Measurements from ENCODE around the gene ANKIB1.
"Not testable (repeated sequence)": the region's sequence is repeated elsewhere in the genome, so short reads cannot be mapped to it uniquely, and the experiment has no call there.

The ANKIB1 gene

DNA sequence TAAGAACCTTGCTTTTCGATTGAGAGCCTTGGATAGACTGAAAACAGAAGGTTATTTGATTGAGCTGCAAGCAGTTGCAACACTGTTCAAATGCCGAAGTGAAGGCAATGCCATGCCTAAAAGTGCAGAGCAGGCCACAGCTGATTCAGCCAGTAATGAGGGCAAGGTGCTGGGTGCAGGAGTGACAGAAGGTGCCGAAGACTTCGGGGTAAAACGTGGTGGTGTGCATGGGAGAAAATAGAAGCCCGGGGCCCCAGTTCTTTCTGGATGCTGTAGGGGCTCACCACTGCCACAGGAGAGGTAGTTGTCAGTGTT lies 157.9 kb downstream of the ANKIB1 start:
- no peak for DNase-seq (ENCODE audit: low spot score)

DNA sequence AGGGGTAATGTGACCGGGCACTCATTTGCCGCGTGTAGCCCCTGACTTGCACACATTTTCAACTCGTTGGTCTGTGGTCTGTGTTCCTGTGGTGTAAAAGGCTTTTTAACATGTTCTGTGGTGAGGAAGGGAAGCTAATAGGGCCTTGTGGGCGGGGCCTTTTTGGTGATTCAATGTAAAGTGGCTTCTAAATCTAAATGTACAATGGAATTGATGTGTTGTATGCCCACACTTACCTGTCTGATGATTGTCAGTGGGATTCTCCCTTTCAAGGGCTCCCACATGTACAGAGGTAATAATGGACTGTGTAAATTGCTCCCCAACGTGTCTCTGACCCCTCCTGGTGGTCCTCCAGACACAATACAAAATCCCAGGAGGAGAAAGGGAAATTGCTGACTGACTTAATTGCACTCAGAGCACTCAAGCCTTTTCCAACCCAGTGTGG lies 158.4 kb downstream of the ANKIB1 start:
- no peak for DNase-seq (ENCODE audit: low spot score)

DNA sequence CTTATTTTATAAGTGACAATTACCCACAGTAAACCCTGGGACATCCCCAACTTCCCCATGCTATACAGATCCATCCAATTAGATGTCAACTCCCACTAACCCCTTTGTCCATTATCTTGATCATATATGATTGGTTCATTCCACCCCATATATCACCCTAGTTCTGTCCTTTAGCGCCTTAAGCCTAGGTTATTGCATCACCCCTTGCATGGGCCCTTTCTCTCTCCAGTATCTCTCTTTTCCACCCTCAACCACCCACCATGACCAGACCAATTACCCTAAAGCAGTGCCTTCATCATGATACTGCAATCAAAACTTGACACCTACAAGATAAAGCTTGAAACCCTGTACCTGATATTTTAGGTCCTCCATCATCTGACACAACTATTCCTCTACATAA lies 163.6 kb downstream of the ANKIB1 start:
- no peak for DNase-seq (ENCODE audit: low spot score)

DNA sequence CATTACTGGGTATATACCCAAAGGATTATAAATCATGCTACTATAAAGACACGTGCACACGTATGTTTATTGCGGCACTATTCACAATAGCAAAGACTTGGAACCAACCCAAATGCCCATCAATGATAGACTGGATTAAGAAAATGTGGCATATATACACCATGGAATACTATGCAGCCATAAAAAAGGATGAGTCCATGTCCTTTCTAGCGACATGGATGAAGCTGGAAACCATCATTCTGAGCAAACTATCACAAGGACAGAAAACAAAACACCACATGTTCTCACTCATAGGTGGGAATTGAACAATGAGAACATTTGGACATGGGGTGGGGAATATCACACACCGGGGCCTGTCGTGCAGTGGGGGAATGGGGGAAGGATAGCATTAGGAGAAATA lies 164.4 kb downstream of the ANKIB1 start:
- not testable (repeated sequence) for DNase-seq (ENCODE audit: low spot score)

DNA sequence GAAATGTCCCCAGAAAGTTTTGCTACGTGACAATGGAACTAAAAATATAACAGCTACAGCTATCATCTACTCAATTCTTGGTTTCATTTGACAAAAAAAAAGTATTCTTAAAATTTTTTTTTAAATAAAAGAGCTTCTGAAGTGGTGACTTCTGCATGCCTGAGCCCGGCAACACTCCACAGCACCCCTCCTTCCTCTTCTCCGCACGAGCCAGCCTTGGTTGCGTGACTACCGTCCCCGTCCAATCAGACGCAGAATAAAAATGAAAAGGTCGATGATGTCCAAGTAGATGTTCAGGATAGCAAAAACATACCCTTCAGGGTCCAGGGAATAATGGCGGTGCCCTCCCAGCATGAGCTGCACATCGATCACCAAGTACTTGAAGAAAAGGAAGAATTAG lies 167.0 kb downstream of the ANKIB1 start:
- no peak for DNase-seq (ENCODE audit: low spot score)

DNA sequence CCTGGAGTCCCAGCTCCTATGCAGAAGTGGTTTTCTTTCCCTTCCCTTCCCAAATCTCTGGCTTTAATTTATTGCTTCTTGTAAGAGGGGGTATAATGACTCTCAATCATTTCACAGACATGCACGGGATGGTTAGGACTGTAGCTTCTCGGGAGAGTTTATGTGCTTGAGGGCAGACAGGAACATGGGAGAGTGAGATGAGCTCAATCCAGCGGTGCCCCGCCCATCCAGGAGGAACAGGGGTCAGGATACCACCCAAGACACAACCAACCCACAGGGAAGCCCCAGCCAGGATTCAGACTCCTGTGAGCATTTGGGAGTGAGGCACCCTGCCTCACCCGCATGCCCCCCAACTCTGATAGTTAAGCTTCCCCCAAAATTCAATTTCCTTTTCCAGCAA lies 167.8 kb downstream of the ANKIB1 start:
- no peak for DNase-seq (ENCODE audit: low spot score)

DNA sequence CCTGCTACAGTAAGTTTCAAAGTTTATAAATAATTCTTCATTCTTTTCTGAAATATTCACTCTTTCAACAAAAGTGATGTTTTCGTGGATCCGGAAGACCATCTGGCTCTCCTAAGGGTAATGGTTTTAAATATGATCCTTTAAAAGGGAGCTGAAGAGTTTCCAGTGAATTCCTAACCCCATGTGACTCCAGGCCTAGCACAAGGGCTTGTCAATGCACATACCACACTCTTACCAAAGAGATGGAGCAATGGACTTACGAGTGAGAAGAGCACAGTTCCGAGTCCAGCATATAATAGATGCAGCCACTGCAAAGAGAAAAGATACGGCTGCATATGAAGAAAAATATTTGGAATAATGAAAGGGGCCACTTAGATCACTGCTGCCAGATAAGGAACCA lies 169.5 kb downstream of the ANKIB1 start:
- DNase-seq (ENCODE audit: low spot score) = no peak

DNA sequence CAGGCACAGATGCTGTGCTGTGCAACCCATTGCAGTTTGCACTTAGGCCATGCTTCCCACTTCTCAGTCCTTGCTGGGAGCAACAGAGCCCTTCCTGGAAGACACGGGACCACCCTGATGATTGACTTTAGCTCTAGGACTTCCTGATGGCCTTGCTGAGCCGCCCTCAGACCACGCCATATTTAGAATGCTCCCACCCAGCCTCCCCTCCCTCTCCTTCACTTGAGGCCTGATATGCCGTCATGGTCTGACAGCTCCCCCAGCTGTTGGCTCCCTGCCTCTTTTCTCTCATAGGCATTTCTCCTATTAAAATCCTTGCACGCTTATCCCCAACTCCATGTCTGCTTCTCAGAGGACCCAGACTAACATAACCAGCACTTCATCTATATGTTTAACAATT lies 172.1 kb downstream of the ANKIB1 start:
- no peak for DNase-seq (ENCODE audit: low spot score)

DNA sequence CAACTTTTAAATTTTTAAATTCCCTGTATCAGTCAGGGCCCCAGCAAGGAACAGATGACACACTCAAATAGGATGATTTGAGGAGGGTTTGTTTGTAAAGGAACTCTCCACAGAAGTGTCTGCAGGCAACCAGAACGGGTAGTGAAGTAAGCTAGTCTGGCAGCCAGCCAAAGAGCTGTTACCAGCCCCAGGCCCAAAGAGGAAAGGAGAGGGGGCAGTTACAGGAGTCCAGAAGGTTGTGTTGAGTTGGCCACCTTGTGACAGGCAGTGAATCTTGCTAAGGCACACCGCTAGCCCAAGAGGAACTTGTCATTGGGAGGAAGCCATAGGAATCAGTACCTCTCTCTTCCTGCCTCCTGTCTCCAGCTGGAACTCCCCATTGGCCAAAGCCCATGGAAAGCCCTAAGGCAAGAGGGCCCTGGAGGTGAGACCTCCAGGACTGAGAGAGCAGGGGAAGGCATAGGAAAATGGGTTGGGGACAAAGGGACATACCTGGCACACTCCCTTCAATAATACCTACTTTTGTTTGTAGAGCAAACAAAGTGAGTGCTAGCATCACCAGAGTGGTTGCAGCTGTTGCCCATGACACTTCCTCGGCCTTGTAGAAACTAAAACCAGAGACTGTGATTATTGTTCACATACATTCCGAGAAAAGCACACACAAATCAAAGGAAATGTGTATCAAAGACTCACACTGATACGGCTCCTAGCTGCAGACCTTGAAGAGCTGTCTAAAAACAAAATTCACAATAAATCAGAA lies 176.1 kb downstream of the ANKIB1 start:
- no peak for DNase-seq (ENCODE audit: low spot score)

DNA sequence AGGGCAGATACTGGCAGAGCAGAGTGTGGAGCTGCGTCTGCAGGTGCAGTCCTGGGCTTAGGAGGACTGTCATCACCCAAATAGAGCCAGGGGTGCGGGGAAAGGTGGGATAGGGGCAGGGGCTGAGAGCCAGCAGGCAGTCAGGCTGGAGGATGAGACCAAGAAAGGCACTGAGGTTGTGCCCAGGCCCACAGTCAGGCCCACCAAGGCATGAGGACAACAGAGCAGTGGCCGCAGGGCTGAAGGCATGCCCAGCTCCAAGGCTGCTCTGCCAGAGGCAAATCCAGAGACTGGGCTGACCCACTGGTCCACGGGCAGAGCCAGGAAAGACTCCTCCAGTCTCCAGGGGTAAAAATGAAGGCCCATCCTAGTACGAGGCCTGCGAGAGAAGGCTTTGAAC lies 177.2 kb downstream of the ANKIB1 start:
- DNase-seq (ENCODE audit: low spot score) = no peak

DNA sequence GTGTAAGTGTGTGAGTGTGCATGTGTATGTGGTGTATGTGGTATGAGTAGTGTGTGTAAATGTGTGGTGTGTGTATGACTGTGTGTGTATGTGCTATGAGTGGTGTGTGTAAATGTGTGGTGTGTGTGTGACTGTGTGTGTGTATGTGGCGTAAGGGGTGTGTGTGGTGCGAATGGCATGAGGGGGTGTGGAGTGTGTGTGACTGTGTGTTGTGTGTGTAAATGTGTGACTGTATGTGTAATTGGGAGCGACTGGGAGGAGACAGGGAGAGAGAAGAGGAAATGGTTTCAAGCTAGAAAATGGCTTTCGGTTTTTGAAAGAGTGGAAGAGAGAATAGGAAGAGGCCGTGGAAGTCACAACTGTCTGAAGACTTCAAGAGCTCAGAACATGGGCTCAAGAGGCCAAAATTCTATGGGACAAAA lies 177.9 kb downstream of the ANKIB1 start:
- DNase-seq (ENCODE audit: low spot score) = no peak

DNA sequence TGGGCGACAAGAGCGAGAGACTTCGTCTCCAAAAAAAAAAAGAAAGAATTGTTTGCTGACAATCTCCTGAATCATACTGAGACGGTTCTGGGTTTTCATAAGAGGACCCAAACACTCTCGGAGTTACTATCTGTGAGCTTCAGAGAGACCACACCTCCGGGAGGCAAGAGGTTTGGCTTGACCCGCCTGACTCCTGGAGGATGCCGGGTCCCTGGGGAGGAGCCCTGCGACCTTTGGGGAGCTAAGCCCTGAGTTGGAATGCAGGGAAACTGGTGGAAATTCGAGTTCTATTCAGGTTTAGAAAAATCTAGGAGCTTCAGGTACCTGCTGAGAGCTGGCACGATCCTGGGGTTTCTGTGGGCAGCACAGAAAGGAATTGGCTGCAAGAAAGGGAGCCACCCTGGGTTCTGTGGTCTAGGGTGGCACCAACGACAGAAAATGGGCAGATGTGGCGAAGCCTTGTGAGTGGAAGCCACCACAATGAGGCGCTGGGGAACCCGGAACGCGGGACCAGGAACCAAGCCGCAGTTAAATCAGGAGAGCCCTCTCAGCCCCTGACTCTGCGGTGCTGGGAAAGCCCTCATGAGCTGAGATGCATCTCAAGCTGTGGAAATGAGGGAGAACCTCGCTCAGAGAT lies 179.7 kb downstream of the ANKIB1 start:
- no peak for DNase-seq (ENCODE audit: low spot score)

DNA sequence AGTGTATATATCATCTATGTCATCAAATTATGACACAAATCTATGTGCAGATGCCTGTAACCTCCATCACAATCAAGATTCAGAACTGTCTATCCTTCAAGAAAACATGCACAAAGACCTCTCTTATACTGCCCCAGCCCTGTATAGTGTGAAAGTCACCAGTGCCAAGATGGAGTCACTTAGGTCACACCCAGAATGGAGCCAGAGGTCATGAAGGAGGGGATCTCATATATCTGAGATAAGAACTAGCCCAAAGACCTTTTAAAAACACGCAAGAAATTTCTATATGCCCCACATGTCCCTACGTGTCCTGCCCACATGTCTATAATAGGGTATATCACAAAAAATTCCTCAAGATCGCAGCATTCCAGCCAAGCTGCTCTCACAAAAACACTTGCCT lies 181.4 kb downstream of the ANKIB1 start:
- DNase-seq (ENCODE audit: low spot score) = no peak

DNA sequence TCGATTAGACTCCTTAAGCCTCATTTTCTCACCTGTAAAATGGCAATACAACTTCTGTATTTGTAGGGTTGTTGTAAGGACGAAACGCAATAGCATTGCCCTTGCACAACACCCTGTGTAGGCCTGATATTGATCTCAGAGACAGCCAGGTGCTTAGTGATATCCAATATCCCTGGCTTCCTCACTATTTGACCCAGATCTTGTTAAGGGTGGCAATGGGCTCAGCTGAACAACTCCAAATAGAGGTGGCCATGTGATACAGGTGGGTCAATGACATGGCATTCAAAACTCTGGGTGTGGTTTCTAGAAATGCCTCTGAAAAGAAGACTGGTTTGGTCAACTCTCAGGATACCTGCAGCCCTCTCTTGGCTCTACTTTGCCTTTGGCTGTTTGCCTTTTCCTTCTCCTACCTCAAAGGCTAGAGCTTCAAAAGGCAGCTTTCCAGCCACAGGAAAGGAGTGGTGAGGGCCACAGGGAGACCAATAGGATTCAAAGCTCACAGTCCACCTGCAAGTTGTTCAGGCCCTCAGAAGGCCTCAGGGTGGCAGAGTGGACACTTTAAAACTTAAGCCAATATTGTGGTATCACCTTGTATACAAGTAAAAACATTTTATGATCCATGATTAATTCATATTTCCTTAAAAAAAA lies 186.6 kb downstream of the ANKIB1 start:
- no peak for DNase-seq (ENCODE audit: low spot score)

DNA sequence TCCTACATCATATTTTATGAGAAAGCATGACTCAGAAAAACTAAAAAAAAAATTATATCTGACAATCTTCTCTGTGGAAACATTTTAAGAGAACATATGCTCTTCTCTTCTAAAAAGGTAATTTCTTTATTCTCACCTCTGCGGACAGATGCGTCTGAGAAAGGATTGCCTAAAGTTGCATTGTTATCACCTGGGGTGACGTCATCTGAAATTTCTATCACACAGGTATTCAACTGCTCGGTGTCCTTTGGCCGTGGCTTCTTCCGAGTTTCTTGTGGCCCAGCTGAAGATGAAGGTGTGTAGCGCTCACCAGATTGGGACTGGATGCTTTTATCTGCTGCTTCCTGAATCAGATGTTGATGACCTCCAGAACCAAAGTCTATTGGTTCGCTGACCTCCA lies 187.2 kb downstream of the ANKIB1 start:
- DNase-seq (ENCODE audit: low spot score) = no peak

DNA sequence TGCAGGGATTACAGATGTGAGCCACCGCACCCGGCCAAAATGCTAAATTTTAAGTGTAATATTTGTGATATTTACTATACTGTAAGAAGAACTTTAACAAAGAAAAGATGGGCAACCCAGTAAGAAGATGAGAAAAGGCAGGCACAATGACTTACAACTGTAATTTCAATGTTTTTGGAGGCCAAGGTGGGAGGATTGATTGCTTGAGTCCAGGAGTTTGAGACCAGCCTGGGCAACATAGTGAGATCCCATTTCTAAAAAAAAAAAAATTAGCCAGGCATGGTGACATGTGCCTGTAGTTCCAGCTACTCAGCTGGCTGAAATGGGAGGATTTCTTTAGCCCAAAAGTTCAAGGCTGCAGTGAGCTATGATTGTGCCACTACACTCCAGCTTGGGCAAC lies 189.8 kb downstream of the ANKIB1 start:
- no peak for DNase-seq (ENCODE audit: low spot score)

DNA sequence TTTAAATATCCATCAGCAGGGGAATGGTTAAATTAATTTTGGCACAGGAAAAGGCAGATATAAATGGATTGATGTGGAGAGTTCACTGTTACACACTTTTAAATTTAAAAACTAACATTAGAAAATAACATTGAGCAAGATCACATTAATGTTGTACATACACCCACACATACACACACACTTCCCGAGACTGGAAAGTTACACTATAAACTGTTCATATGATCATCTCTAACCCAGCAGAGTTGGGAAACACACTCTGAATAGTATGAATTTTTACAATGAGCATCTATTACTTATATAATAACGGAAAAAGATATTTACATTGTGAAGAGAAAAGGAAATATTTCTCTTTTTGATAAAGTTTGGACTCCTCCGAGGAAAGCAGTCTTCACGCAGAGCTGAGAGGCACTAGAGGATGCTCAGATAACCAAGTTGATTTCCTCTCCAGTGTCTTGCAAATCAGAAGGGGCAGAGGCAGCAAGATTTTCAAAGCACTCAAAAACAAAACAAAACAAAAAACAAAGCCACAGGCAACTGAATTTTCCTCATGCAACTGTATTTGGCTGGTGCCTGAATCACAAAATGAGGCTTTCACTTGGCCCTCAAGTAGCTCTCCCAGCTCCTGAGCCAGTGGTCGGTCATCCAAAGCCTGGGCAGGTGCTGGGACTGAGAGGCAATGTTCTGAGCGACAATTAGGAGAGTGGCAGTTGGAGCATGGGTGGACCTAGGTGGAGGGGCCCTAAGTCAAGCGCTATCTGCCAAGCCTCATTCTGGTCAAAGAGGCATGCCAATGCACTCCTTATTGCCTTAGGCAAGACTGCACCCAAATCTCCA lies 191.1 kb downstream of the ANKIB1 start:
- DNase-seq (ENCODE audit: low spot score) = no peak

DNA sequence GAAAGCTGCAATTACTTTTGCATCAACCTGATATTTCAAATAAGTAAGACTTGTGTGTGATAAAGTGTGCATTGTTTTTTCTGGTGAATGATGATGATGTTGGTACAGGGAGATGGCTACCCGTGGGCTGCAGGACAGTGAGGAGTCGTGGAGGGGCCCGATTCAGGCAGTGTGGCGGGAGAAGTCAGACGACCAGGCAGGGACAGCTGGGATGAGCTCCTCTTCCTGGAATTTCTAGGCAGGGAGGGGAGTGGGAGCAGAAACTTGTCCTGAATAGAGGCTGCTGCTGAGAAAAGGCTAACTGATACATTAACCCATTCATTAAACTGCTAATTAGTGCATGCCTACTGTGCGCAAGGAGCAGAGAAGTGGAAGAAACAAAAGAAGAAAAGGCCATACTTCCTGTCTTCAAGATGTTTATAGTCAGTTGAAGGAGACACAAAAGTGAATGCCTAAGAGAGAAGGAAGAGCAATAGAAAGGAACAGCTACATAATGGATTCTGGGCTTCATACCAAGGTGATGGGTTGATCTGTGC lies 192.2 kb downstream of the ANKIB1 start:
- DNase-seq (ENCODE audit: low spot score) = no peak

DNA sequence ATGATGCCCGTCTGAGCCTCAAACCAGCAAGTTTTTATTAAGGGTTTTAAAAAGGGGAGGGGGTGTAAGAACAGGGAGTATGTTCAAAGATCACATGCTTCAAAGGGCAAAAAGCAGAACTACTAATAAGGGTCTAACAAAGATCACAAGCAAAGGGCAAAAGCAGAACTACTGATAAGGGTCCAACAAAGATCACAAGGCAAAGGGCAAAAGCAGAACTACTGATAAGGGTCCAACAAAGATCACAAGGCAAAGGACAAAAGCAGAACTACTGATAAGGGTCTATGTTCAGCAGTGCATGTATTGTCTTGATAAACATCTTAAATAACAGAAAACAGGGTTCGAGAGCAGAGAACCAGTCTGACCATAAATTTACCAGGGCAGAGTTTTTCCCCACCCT lies 196.9 kb downstream of the ANKIB1 start:
- not testable (repeated sequence) for DNase-seq (ENCODE audit: low spot score)

DNA sequence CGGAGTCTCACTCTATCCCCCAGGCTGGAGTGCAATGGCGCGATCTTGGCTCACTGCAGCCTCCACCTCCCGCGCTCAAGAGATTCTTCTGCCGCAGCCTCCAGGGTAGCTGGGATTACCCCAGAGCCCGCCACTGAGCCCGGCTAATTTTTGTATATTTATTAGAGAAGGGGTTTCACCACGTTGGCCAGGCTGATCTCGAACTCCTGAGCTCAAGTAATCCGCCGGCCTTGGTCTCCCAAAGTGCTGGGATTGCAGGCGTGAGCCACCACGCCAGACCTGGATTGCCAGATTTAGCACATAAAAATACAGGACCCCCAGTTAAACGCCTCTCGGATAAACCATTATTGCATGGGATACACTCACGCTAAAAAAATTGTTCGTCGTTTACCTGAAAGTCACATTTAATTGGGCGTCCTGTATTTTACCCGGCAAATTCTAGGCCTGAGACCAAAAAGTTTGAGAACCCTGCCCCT lies 201.1 kb downstream of the ANKIB1 start:
- DNase-seq (ENCODE audit: low spot score) = no peak

DNA sequence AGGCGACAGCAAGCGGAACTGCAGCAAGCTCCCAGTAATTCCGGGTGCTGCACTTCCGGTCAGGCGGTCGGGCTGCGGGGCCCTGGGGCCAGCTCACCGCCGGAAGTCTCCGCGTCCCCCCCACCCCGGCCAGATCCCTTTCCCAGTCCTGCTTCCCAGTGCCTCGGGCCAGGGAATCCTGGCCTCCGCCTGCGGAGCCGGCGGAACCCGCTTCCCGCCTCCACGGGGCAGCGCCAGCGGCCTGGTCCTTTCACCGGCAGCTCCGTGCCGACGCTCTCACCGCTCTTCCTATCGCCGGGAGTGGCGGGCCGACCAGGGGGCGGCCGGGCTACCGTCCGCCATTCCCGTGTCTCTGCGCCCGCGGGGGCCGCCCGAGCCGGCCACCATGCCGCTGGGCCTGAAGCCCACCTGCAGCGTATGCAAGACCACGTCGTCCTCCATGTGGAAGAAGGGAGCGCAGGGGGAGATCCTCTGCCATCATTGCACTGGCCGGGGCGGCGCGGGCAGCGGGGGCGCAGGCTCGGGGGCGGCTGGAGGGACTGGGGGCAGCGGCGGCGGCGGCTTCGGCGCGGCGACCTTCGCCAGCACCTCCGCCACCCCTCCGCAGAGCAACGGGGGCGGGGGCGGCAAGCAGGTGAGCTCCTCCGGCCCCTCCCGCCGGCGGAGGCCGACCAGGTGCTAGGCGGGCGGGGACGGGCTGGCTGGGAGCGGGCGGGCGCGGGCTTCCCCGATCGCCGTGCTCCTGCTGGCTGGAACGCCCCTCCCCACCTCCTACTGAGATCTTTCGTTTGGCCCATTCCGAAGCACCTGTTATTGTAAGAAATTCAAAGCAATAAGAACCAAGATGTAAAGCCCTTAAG lies 201.8 kb downstream of the ANKIB1 start, which contains the start of gene GATAD1:
GATAD1 (plus strand) TSS at position 138 of the 860 bp plus-strand sequence; CDS start at position 386, 248 bp downstream.
- DNase-seq (ENCODE audit: low spot score) = peak; percentile 93
